GM18526 (cell line): Measurements from ENCODE around the gene EBF3.

Experiments
- POLR2A ChIP-seq: IDR thresholded peaks from 3 replicates; pipeline ENCODE4 v1.6.1; 2011; ENCODE audit not compliant: insufficient read length; ENCODE audit errors: extremely low read depth

The EBF3 gene

GRCh38 chr10:129837909-129838582, 126.0 kb downstream of the EBF3 start:
- no peak for TF ChIP-seq POLR2A

DNA sequence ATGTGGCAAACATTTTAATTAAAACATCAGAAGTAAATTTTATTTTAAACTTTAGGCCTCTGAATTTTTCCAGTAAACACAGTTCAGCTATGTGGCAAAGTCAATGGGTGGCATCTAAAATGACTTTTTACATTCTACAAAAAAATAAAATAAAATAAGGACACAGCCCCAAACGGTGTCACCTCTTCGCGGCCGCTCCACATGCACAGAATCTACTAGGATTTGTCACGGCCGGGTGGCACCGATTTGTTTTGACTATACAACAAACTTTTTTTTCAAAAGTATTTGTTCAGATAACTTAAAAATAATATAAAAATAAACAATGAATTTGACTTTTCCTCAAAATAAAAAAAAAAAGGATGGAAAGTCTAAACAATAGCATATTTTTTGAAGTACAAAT, 127.8 kb downstream of the EBF3 start:
- no peak for TF ChIP-seq POLR2A

DNA sequence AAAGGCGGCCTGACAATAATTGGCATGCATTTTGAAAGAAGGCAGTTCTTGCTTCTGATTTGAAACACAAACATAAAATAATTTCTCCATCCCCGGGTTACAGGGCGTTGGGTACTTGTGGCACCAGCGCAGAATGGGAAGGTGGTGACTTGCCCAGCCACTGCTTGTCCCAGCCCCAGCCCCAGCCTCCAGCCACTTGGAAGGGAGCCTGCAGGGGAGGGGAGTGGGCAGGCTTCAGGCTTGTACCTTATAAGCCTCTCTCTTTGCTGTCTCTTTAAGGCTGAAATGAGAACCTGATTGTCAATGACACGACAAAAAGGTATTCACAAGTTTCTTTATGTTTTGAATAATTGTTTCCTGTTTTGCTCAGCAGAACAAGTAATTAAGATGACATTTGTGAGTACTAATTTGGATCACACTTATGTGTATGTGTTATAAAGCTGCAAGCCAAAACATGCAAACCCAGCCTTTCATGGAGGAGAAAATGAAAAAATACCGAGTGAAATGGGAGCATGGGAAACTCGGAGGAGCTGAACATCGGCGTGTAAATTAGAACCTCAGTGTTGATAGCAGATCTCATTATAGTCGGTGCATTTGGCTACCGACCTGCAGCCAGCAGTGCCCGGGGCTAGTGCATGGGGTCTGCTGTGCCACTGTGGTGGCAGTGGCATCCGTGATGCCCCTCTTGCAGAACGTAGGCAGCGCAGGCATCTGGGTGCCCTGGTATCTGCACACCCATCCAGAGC, 129.9 kb downstream of the EBF3 start:
- TF ChIP-seq POLR2A: no peak

DNA sequence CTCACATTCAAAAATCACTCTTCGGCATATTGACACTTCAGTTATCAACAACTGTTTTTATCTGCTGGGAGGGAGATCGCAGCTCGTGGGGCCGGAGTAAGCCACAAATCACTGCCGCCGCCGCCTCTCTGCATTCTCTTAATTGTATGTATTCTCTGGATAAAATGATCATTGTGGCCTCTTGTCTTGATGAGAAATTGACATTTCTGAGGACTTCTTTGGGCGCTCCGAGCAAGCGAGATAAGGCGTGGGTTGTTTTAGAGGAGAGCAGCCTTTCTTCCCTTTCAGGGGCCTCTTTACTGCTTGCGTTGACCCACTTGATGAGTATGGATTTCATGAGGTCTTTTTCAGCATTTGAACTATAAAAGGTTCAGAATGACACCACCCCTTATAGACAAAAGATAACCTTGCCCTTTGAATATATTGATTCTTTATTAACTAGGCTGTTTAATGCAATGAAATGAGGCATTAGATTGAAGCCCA, 130.6 kb downstream of the EBF3 start:
- TF ChIP-seq POLR2A: no peak

GRCh38 chr10:129832573-129833467, 131.3 kb downstream of the EBF3 start:
- no peak for TF ChIP-seq POLR2A

GRCh38 chr10:129831150-129831549, 132.9 kb downstream of the EBF3 start:
- no peak for TF ChIP-seq POLR2A

- no peak for TF ChIP-seq POLR2A
Measured at GRCh38 chr10:129825826-129826225, 138.2 kb downstream of the EBF3 start.

- no peak for TF ChIP-seq POLR2A
Measured at GRCh38 chr10:129825221-129825620, 138.9 kb downstream of the EBF3 start.

GRCh38 chr10:129820451-129820850, 143.6 kb downstream of the EBF3 start:
- no peak for TF ChIP-seq POLR2A

DNA sequence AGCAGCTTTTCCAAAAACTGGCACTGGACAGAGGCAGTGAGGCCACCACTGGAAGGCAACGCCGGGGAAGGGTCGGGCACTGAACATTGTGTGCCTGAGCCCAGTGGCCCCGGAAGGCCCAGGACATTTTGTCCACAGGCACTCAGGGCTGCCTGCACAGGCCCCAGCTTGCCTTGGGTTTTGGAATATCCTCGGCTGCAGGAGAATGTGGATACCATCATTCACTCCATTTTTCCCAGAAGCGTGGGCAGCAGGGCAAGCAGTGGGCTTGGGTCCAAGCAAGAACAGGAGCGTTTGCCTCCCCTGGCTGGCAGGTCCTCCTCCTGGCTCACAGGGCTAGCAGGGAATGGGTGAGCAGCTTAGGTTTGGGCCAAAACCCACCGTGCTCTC, 147.4 kb downstream of the EBF3 start:
- no peak for TF ChIP-seq POLR2A

DNA sequence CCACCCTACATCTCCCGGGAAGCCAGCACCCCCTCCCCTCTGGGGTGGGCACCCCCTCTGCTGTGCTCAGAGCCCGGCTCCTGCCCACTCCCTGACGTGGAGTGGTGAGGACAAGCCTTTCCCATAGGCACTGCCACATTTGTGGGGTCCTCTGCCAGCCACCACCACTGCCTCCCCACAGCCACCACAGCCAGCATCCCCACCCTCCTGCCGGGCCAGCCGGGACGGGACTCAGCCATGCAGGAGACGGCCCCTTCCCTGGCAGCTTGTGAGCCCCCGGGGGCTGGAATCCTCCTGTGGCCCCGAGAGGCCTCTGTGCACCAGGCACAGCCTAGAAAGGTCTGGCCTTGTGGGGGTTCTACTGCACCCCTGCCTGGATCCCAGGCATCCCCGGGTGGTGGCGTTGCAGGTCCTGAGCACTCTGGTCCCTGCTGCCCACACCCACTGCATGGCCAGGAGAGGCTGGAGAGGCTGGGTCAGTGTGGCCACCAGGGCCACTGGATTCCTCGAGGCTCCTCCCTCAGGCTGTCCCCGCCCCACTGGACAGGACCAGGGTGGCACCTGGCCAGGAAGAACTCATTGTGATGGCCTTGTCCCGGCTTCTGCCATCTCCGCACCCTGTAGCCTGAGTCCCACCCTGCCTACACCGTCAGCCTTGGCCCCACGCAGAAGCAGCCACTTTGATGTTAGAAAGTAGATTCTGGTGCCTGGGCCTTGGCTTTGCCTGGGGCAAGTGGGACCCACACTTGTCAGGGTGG, 148.0 kb downstream of the EBF3 start:
- no peak for TF ChIP-seq POLR2A

GRCh38 chr10:129814681-129815646, 149.1 kb downstream of the EBF3 start:
- TF ChIP-seq POLR2A: no peak

DNA sequence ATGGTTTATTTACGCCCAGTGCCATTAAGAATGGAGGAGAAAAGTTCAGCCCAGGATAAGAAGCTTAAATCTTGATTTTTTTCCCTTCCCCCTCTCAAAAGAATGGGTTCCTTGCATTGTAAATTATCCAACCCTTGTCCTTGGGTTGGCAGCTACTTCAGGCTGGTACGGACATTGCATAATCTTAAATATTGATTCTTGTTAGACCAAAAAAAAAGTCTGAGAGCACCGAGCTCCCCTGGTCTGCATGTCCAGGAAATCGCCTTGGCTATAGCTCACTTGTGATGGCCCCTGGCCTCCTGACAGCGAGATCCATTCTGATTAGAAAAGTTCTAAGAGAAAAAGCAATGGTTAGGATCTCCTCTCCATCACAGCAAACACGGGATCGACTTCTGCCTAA, 151.7 kb downstream of the EBF3 start:
- TF ChIP-seq POLR2A: no peak

GRCh38 chr10:129811208-129811607, 152.9 kb downstream of the EBF3 start:
- TF ChIP-seq POLR2A: no peak
